Panc1 (cell line): Measurements from ENCODE around the gene TMPRSS15. TPM values are rescaled to one million over a fixed set of nuclear protein-coding genes. Genes with fewer than 3 reads are reported as not detected.

ENCODE experiments used
- ATAC-seq: fragments of 200-7000 bp; cut with Tn5 transposase; 2 replicates; pipeline ENCODE4 v1.9.1; 2020; ENCODE audit warnings: mild to moderate bottlenecking, moderate library complexity
- BruUV-seq: library from RNA; stranded (reverse); fragments of 400-500 nt; replicated peaks from 2 replicates; lab custom pipeline; 2021; lab: Mats Ljungman, UMichigan
- CTCF ChIA-PET: fragments of 300-600 bp; sonication (Branson Sonifier 250); formaldehyde crosslinking; loops from one replicate; lab custom pipeline; 2022; ENCODE audit warnings: antibody characterized with exemption; lab: Charles Lee
- POLR2A ChIA-PET: fragments of 300-600 bp; sonication (Branson Sonifier 250); formaldehyde crosslinking; loops from one replicate; lab custom pipeline; 2022; ENCODE audit warnings: antibody characterized with exemption; lab: Charles Lee
- DNase-seq: peaks from one replicate; pipeline ENCODE4 v3.0.0-alpha.2; 2010; ENCODE audit warnings: low read depth, low spot score
- H3K27ac ChIP-seq: 2 replicates; pipeline ENCODE4 v1.5.1; 2011; ENCODE audit warnings: mild to moderate bottlenecking, low read length, inconsistent platforms
- H3K27me3 ChIP-seq: fragments of 200-500 bp; sonication (Bioruptor generic); 2 replicates; pipeline ENCODE4 v1.6.0; 2014; ENCODE audit warnings: low read length, inconsistent platforms; ENCODE audit not compliant: control insufficient read depth, insufficient read depth
- H3K36me3 ChIP-seq: fragments of 200-500 bp; sonication (Bioruptor generic); 2 replicates; pipeline ENCODE4 v1.5.1; 2014; ENCODE audit warnings: inconsistent platforms, mild to moderate bottlenecking, low read length, moderate library complexity; ENCODE audit not compliant: control insufficient read depth, insufficient read depth
- H3K4me1 ChIP-seq: 2 replicates; pipeline ENCODE4 v1.5.1; 2011; ENCODE audit warnings: inconsistent platforms, mild to moderate bottlenecking, low read length, moderate library complexity; ENCODE audit not compliant: control insufficient read depth, insufficient read depth
- H3K4me3 ChIP-seq, 2 experiments: 2 replicates each; pipeline ENCODE4 v1.5.1; 2011 to 2012; ENCODE audit warnings: low read depth in 2 of 2, low read length in 2 of 2, mild to moderate bottlenecking in 2 of 2, inconsistent platforms in 1 of 2, moderate library complexity in 1 of 2
- H3K9me3 ChIP-seq: fragments of 200-500 bp; sonication (Bioruptor generic); 2 replicates; pipeline ENCODE4 v1.5.1; 2014; ENCODE audit warnings: low read depth, mild to moderate bottlenecking, inconsistent platforms, low read length, moderate library complexity; ENCODE audit not compliant: control insufficient read depth, insufficient read depth
- POLR2AphosphoS5 ChIP-seq: IDR thresholded peaks from 2 replicates; pipeline ENCODE4 v1.6.1; 2012; ENCODE audit warnings: mild to moderate bottlenecking, low read depth, low read length, moderate library complexity
- SIN3A ChIP-seq: IDR thresholded peaks from 2 replicates; pipeline ENCODE4 v1.6.1; 2012; ENCODE audit warnings: low read depth, mild to moderate bottlenecking, low read length, moderate library complexity, borderline replicate concordance; ENCODE audit not compliant: insufficient read depth
- TCF7L2 ChIP-seq: IDR thresholded peaks from 2 replicates; pipeline ENCODE4 v1.6.1; 2011; ENCODE audit warnings: mild to moderate bottlenecking, low read depth, low read length, inconsistent platforms
- in situ Hi-C: cut with HindIII; loops from 2 replicates; pipeline ENCODE4 v1.10.0; 2016; ENCODE audit warnings: low sequenced_read_pairs, low pct_unique_long_range_greater_than_20kb
- intact Hi-C: fragments of 100-400 bp; cut with micrococcal nuclease; formaldehyde crosslinking; loops from one replicate; pipeline ENCODE4 v1.10.0; 2022; ENCODE audit not compliant: unreplicated experiment
- total RNA-seq: library from RNA; stranded (reverse); gene quantifications from one replicate; pipeline ENCODE4 v1.2.1, GENCODE V29; 2021; ENCODE audit not compliant: unreplicated experiment
- TF ChIP-seq, protein P1 (sequence below), 2 experiments: IDR thresholded peaks; 2 replicates each; pipeline ENCODE4 v1.6.1; 2011 to 2012; ENCODE audit warnings: low read depth in 2 of 2, control low read depth in 1 of 2, low read length in 1 of 2, mild to moderate bottlenecking in 1 of 2, moderate library complexity in 1 of 2; ENCODE audit not compliant: insufficient read depth in 1 of 2
- TF ChIP-seq, protein P2 (sequence below): fragments of 450-650 bp; IDR thresholded peaks from 2 replicates; pipeline ENCODE4 v1.5.1; 2017; ENCODE audit warnings: mild to moderate bottlenecking

TMPRSS15 gene
- total RNA-seq, 1 experiment from 2014 or later, result not detected

DNA sequence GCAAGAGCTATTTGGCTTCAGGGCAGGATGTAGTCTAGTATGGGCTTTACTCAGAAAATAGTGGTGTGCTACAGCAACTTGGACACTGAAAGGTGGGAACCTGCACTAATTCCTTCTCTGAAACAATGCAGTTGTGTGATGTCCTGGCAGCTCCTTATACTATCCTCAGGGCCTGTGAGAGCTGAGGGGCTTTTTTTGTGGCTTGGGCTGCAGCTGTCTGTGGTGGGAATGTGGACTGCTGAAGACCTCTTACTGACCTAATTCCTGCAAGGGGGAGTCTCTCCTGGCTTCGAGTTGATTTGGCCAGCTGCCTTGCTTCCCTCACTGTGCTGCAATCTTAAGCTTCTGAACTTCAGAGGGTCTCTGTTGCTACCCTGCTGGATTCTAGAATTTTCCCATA, 181.2 kb downstream of the TMPRSS15 start:
- H3K27me3 ChIP-seq, result no peaks in the 10 kb centered on the region
- no TSS peak for BruUV-seq
- DNase-seq (no peak), ATAC-seq (no peak)
- no peaks in the 10 kb centered on the region for H3K4me1 ChIP-seq
- intact Hi-C loops, result no loop called here
- ChIA-PET POLR2A (no interaction called here), CTCF (no interaction called here)
- H3K9me3 ChIP-seq, result no peaks in the 10 kb centered on the region
- no peak overlapping the region for H3K4me3 ChIP-seq
- TF ChIP-seq, protein P1, sequence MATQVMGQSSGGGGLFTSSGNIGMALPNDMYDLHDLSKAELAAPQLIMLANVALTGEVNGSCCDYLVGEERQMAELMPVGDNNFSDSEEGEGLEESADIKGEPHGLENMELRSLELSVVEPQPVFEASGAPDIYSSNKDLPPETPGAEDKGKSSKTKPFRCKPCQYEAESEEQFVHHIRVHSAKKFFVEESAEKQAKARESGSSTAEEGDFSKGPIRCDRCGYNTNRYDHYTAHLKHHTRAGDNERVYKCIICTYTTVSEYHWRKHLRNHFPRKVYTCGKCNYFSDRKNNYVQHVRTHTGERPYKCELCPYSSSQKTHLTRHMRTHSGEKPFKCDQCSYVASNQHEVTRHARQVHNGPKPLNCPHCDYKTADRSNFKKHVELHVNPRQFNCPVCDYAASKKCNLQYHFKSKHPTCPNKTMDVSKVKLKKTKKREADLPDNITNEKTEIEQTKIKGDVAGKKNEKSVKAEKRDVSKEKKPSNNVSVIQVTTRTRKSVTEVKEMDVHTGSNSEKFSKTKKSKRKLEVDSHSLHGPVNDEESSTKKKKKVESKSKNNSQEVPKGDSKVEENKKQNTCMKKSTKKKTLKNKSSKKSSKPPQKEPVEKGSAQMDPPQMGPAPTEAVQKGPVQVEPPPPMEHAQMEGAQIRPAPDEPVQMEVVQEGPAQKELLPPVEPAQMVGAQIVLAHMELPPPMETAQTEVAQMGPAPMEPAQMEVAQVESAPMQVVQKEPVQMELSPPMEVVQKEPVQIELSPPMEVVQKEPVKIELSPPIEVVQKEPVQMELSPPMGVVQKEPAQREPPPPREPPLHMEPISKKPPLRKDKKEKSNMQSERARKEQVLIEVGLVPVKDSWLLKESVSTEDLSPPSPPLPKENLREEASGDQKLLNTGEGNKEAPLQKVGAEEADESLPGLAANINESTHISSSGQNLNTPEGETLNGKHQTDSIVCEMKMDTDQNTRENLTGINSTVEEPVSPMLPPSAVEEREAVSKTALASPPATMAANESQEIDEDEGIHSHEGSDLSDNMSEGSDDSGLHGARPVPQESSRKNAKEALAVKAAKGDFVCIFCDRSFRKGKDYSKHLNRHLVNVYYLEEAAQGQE (IDR thresholded peaks at IDR 0.05; ENCODE audit: insufficient read depth in 1 of 2, low read depth in 2 of 2, low read length in 1 of 2), result no peak
- TF ChIP-seq, protein P2, sequence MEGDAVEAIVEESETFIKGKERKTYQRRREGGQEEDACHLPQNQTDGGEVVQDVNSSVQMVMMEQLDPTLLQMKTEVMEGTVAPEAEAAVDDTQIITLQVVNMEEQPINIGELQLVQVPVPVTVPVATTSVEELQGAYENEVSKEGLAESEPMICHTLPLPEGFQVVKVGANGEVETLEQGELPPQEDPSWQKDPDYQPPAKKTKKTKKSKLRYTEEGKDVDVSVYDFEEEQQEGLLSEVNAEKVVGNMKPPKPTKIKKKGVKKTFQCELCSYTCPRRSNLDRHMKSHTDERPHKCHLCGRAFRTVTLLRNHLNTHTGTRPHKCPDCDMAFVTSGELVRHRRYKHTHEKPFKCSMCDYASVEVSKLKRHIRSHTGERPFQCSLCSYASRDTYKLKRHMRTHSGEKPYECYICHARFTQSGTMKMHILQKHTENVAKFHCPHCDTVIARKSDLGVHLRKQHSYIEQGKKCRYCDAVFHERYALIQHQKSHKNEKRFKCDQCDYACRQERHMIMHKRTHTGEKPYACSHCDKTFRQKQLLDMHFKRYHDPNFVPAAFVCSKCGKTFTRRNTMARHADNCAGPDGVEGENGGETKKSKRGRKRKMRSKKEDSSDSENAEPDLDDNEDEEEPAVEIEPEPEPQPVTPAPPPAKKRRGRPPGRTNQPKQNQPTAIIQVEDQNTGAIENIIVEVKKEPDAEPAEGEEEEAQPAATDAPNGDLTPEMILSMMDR, result no peak
- TF ChIP-seq TCF7L2, result no peak
- TF ChIP-seq SIN3A, result no peak
- no peak for TF ChIP-seq POLR2AphosphoS5
- in situ Hi-C loops, result no loop called here
- no peaks in the 10 kb centered on the region for H3K36me3 ChIP-seq
- no peak overlapping the region for H3K27ac ChIP-seq

DNA sequence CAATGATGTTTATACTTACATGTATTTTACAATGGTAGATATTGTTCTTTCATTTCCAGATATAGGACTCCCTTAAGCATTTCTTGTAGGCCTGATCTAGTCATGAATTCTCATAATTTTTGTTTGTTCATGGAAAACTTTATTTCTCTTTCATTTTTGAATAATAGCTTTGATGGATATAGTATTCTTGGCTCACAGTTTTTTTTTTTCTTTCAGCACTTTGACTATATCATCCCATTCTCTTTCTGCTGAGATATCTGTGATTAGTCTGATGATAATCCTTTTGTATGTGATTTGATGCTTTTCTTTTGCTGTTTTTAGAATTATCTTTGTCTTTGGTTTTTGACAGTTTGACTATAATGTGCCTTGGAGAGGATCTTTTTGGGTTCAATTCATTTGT, 183.1 kb downstream of the TMPRSS15 start:
- in situ Hi-C loops, result no loop called here
- H3K27ac ChIP-seq, result no peak overlapping the region
- ATAC-seq (no peak), DNase-seq (no peak)
- no TSS peak for BruUV-seq
- ChIA-PET CTCF (no interaction called here), POLR2A (no interaction called here)
- intact Hi-C loops, result no loop called here
- TF ChIP-seq TCF7L2 (no peak), SIN3A (no peak), POLR2AphosphoS5 (no peak)
- TF ChIP-seq, protein P2, result no peak
- TF ChIP-seq, protein P1 (IDR thresholded peaks at IDR 0.05; ENCODE audit: insufficient read depth in 1 of 2, low read depth in 2 of 2, low read length in 1 of 2), result no peak
- no peaks in the 10 kb centered on the region for H3K4me1 ChIP-seq
- no peaks in the 10 kb centered on the region for H3K36me3 ChIP-seq
- no peaks in the 10 kb centered on the region for H3K9me3 ChIP-seq
- H3K4me3 ChIP-seq, result no peak overlapping the region
- no peaks in the 10 kb centered on the region for H3K27me3 ChIP-seq

Other genes starting within 250 kb of the TMPRSS15 start
- 0.10 TPM for gene CHODL, start 159.0 kb downstream of the TMPRSS15 start, total RNA-seq